ENCODE results near the gene ATP5F1E.

Gene ATP5F1E

GRCh38 chr20:58993332-58994248 is 38.5 kb downstream of the ATP5F1E start:
- no peak overlapping the region for H3K4me3 ChIP-seq
- no peaks in the 10 kb centered on the region for H3K27me3 ChIP-seq
- H3K36me3 ChIP-seq, result peaks cover 93% of the 10 kb centered on the region
- no peak overlapping the region for H3K9ac ChIP-seq
- H3K4me2 ChIP-seq, result no peak overlapping the region
- no peaks in the 10 kb centered on the region for H3K4me1 ChIP-seq
- H4K20me1 ChIP-seq, result peaks cover 20% of the 10 kb centered on the region; the same call in 1 of the 2 replicates
- no peak for TF ChIP-seq Cebpa-rat (IDR thresholded peaks at IDR 0.05)
- no peak overlapping the region for H3K27ac ChIP-seq
- no peaks in the 10 kb centered on the region for H3K9me3 ChIP-seq

- Histone ChIP-seq H4K20me1 (peaks cover 27% of the 10 kb centered on the region), H3K4me1 (no peaks in the 10 kb centered on the region), H3K27me3 (no peaks in the 10 kb centered on the region), H3K36me3 (peaks cover 100% of the 10 kb centered on the region), H3K9me3 (no peaks in the 10 kb centered on the region), H3K27ac (no peak overlapping the region), H3K4me2 (no peak overlapping the region), H3K4me3 (no peak overlapping the region), H3K9ac (no peak overlapping the region)
- no peak for TF ChIP-seq Cebpa-rat (IDR thresholded peaks at IDR 0.05)
Measured at GRCh38 chr20:58992911-58993310, 39.2 kb downstream of the ATP5F1E start.

GRCh38 chr20:58991715-58992114 is 40.4 kb downstream of the ATP5F1E start:
- no peaks in the 10 kb centered on the region for H3K9me3 ChIP-seq
- H3K4me2 ChIP-seq, result no peak overlapping the region
- no peak overlapping the region for H3K4me3 ChIP-seq
- H3K27me3 ChIP-seq, result no peaks in the 10 kb centered on the region
- TF ChIP-seq Cebpa-rat (IDR thresholded peaks at IDR 0.05), result no peak
- peaks cover 100% of the 10 kb centered on the region for H3K36me3 ChIP-seq
- H3K9ac ChIP-seq, result no peak overlapping the region
- peaks cover 39% of the 10 kb centered on the region for H4K20me1 ChIP-seq
- no peak overlapping the region for H3K27ac ChIP-seq
- H3K4me1 ChIP-seq, result no peaks in the 10 kb centered on the region

- Histone ChIP-seq H3K4me3 (no peak overlapping the region), H3K27me3 (no peaks in the 10 kb centered on the region), H3K36me3 (peaks cover 100% of the 10 kb centered on the region), H3K27ac (no peak overlapping the region), H3K9me3 (no peaks in the 10 kb centered on the region), H3K4me1 (no peaks in the 10 kb centered on the region), H4K20me1 (peaks cover 47% of the 10 kb centered on the region), H3K9ac (no peak overlapping the region), H3K4me2 (no peak overlapping the region)
- no peak for TF ChIP-seq Cebpa-rat (IDR thresholded peaks at IDR 0.05)
Measured at GRCh38 chr20:58990651-58991445, 41.3 kb downstream of the ATP5F1E start.

GRCh38 chr20:58989196-58989595 is 42.9 kb downstream of the ATP5F1E start:
- H3K9ac ChIP-seq, result no peak overlapping the region
- H3K36me3 ChIP-seq, result peaks cover 100% of the 10 kb centered on the region
- H3K4me2 ChIP-seq, result no peak overlapping the region
- H3K27me3 ChIP-seq, result no peaks in the 10 kb centered on the region
- no peak overlapping the region for H3K4me3 ChIP-seq
- H3K9me3 ChIP-seq, result no peaks in the 10 kb centered on the region
- TF ChIP-seq Cebpa-rat (IDR thresholded peaks at IDR 0.05), result no peak
- H4K20me1 ChIP-seq, result peaks cover 57% of the 10 kb centered on the region
- no peak overlapping the region for H3K27ac ChIP-seq
- H3K4me1 ChIP-seq, result peaks cover 7% of the 10 kb centered on the region

GRCh38 chr20:58988565-58988882 is 43.6 kb downstream of the ATP5F1E start:
- Histone ChIP-seq H3K36me3 (peaks cover 96% of the 10 kb centered on the region), H4K20me1 (peaks cover 60% of the 10 kb centered on the region), H3K9me3 (no peaks in the 10 kb centered on the region), H3K4me2 (no peak overlapping the region), H3K9ac (no peak overlapping the region), H3K27me3 (no peaks in the 10 kb centered on the region), H3K4me3 (no peak overlapping the region), H3K27ac (no peak overlapping the region), H3K4me1 (peaks cover 13% of the 10 kb centered on the region)
- TF ChIP-seq Cebpa-rat (IDR thresholded peaks at IDR 0.05), result no peak

- peaks cover 62% of the 10 kb centered on the region for H4K20me1 ChIP-seq
- no peaks in the 10 kb centered on the region for H3K27me3 ChIP-seq
- H3K4me2 ChIP-seq, result no peak overlapping the region
- no peak overlapping the region for H3K27ac ChIP-seq
- no peak for TF ChIP-seq Cebpa-rat (IDR thresholded peaks at IDR 0.05)
- H3K4me3 ChIP-seq, result no peak overlapping the region
- H3K36me3 ChIP-seq, result peaks cover 91% of the 10 kb centered on the region
- no peaks in the 10 kb centered on the region for H3K9me3 ChIP-seq
- H3K9ac ChIP-seq, result no peak overlapping the region
- peaks cover 19% of the 10 kb centered on the region for H3K4me1 ChIP-seq
Measured at GRCh38 chr20:58987790-58988564, 44.2 kb downstream of the ATP5F1E start.

- Histone ChIP-seq H3K27me3 (no peaks in the 10 kb centered on the region), H3K9ac (no peak overlapping the region), H3K4me3 (no peak overlapping the region), H3K9me3 (no peaks in the 10 kb centered on the region), H3K4me1 (peaks cover 28% of the 10 kb centered on the region), H3K4me2 (no peak overlapping the region), H4K20me1 (peaks cover 64% of the 10 kb centered on the region), H3K36me3 (peaks cover 82% of the 10 kb centered on the region), H3K27ac (no peak overlapping the region)
- no peak for TF ChIP-seq Cebpa-rat (IDR thresholded peaks at IDR 0.05)
Measured at GRCh38 chr20:58986968-58987517, 45.1 kb downstream of the ATP5F1E start.

- peaks cover 75% of the 10 kb centered on the region for H3K36me3 ChIP-seq
- H4K20me1 ChIP-seq, result peaks cover 64% of the 10 kb centered on the region
- H3K27me3 ChIP-seq, result no peaks in the 10 kb centered on the region
- H3K9me3 ChIP-seq, result no peaks in the 10 kb centered on the region
- no peak overlapping the region for H3K4me3 ChIP-seq
- no peak for TF ChIP-seq Cebpa-rat (IDR thresholded peaks at IDR 0.05)
- H3K9ac ChIP-seq, result no peak overlapping the region
- H3K4me1 ChIP-seq, result peaks cover 30% of the 10 kb centered on the region
- no peak overlapping the region for H3K27ac ChIP-seq
- no peak overlapping the region for H3K4me2 ChIP-seq
Measured at GRCh38 chr20:58986286-58986967, 45.7 kb downstream of the ATP5F1E start.

Data from BLaER1 (cell line).